ENCODE measurements around the gene ASB3. TPM values are rescaled to one million over a fixed set of nuclear protein-coding genes. Genes with fewer than 3 reads are reported as not detected.

Gene ASB3
- total RNA-seq, 1 experiment from 2014 or later, result 23.1 TPM

GRCh38 chr2:53751728-53752127, 35.0 kb downstream of the ASB3 start:
- Histone ChIP-seq H3K27ac (ENCODE audit: insufficient read length, low read depth, low read length) (no peak overlapping the region), H2BK12ac (ENCODE audit: insufficient read length, low read depth, low read length) (no peak overlapping the region), H3K79me2 (ENCODE audit: insufficient read depth, low read length) (no peaks in the 10 kb centered on the region), H3K9ac (ENCODE audit: extremely low read depth, insufficient read length, low read length) (no peak overlapping the region), H3K23me2 (ENCODE audit: insufficient read length, low read depth, low read length, poor library complexity, severe bottlenecking) (no peaks in the 10 kb centered on the region), H3K14ac (ENCODE audit: insufficient read depth, low read length) (no peak overlapping the region), H3K56ac (ENCODE audit: insufficient read length, low read depth, low read length) (no peak overlapping the region), H2BK5ac (ENCODE audit: insufficient read length, low read length) (no peak overlapping the region), H3K4me1 (ENCODE audit: insufficient read depth, low read length) (no peaks in the 10 kb centered on the region), H2BK20ac (ENCODE audit: low read depth, low read length, poor library complexity, severe bottlenecking) (no peak overlapping the region), H2BK15ac (ENCODE audit: low read depth, low read length) (no peak overlapping the region), H2BK120ac (ENCODE audit: low read depth, low read length, poor library complexity, severe bottlenecking) (no peak overlapping the region), H3K27me3 (ENCODE audit: insufficient read depth, low read length) (no peaks in the 10 kb centered on the region), H3K4ac (ENCODE audit: low read depth, low read length) (no peak overlapping the region), H3K23ac (ENCODE audit: insufficient read length, low read depth, low read length) (no peak overlapping the region), H4K20me1 (ENCODE audit: control insufficient read depth, insufficient read depth, insufficient read length) (no peaks in the 10 kb centered on the region), H4K8ac (replicated peaks; ENCODE audit: insufficient read length, low read depth, low read length) (no peak overlapping the region), H3K18ac (ENCODE audit: insufficient read length, low read depth, low read length) (no peak overlapping the region), H3K4me2 (ENCODE audit: insufficient read depth, insufficient read length, low read length) (no peak overlapping the region), H4K91ac (ENCODE audit: insufficient read length, low read depth, low read length) (no peak overlapping the region), H2AK5ac (ENCODE audit: insufficient read length, low read length) (no peak overlapping the region), H3K9me3 (ENCODE audit: control insufficient read depth, low read depth, low read length) (no peaks in the 10 kb centered on the region), H4K5ac (ENCODE audit: insufficient read length, low read depth, low read length) (no peak overlapping the region), H3K79me1 (ENCODE audit: insufficient read depth, low read depth, low read length, poor library complexity, severe bottlenecking) (no peaks in the 10 kb centered on the region), H2AFZ (ENCODE audit: low read length) (no peak overlapping the region), H3T11ph (ENCODE audit: low read length) (no peak overlapping the region)
- Mint-ChIP-seq H3K4me3 (no peak overlapping the region), H3K27me3 (ENCODE audit: low read depth) (no peaks in the 10 kb centered on the region), H3K4me1 (peaks cover 0 to 8% of the 10 kb centered on the region in 2 experiments; a peak in 2 of 4 replicates), H3K27ac (no peak overlapping the region), H3K36me3 (ENCODE audit: insufficient read depth in 1 of 3, low read depth in 3 of 3) (peaks cover 3 to 35% (median 33%) of the 10 kb centered on the region in 3 experiments), H3K9me3 (no peaks in the 10 kb centered on the region)
- no CpG with 5 or more reads among the region's 1 CpG for WGBS (ENCODE audit: extremely low coverage, insufficient read length, low lambda C conversion rate)
- no peak for DNase-seq
- no peak for TF ChIP-seq CTCF (conservative IDR thresholded peaks at IDR 0.05)

Data from H9 (cell line).